HepG2 (cell line): Measurements from ENCODE around the gene ATG4B. TPM values are rescaled to one million over a fixed set of nuclear protein-coding genes. Genes with fewer than 3 reads are reported as not detected.

Experiments
- CAMTA2 ChIP-seq: sonication (generic); formaldehyde crosslinking; IDR thresholded peaks from 2 replicates; pipeline ENCODE4 v1.4.0; 2020; ENCODE audit warnings: mild to moderate bottlenecking, missing genetic modification reagents, borderline replicate concordance
- CBX1 ChIP-seq: IDR thresholded peaks from one replicate; pipeline ENCODE4 v1.6.1; 2016; ENCODE audit warnings: antibody characterized with exemption, low read depth
- E2F1 ChIP-seq: sonication (generic); formaldehyde crosslinking; IDR thresholded peaks from 2 replicates; pipeline ENCODE4 v1.5.0; 2020; ENCODE audit warnings: missing genetic modification reagents
- FOXC1 ChIP-seq: sonication (generic); formaldehyde crosslinking; IDR thresholded peaks from 2 replicates; pipeline ENCODE4 v1.8.0; 2022; ENCODE audit warnings: mild to moderate bottlenecking, missing genetic modification reagents, borderline replicate concordance
- HNRNPLL ChIP-seq: fragments of 200-400 bp; formaldehyde crosslinking; IDR thresholded peaks from 2 replicates; pipeline ENCODE4 v1.6.1; 2017; ENCODE audit warnings: mild to moderate bottlenecking, low read depth, low read length; ENCODE audit not compliant: poor library complexity, severe bottlenecking
- KDM4B ChIP-seq: sonication (generic); formaldehyde crosslinking; IDR thresholded peaks from 2 replicates; pipeline ENCODE4 v1.4.0; 2020; ENCODE audit warnings: missing genetic modification reagents
- MXD1 ChIP-seq: sonication (generic); formaldehyde crosslinking; IDR thresholded peaks from 2 replicates; pipeline ENCODE4 v1.4.0; 2020; ENCODE audit warnings: mild to moderate bottlenecking, missing genetic modification reagents
- NFKBIZ ChIP-seq: IDR thresholded peaks from 2 replicates; pipeline ENCODE4 v1.6.1; 2018; ENCODE audit warnings: missing genetic modification reagents, missing compliant biosample characterization
- PHF5A ChIP-seq: IDR thresholded peaks from one replicate; pipeline ENCODE4 v1.6.1; 2018; ENCODE audit warnings: low read depth, missing genetic modification reagents; ENCODE audit not compliant: unreplicated experiment
- SP2 ChIP-seq: sonication (generic); formaldehyde crosslinking; IDR thresholded peaks from 2 replicates; pipeline ENCODE4 v1.5.1; 2020; ENCODE audit warnings: mild to moderate bottlenecking, missing genetic modification reagents
- TEAD3 ChIP-seq: optimal IDR thresholded peaks from 2 replicates; pipeline ENCODE3; 2016; ENCODE audit warnings: borderline replicate concordance
- ZBTB33 ChIP-seq: sonication (generic); formaldehyde crosslinking; IDR thresholded peaks from 2 replicates; pipeline ENCODE4 v1.4.0; 2020; ENCODE audit warnings: missing genetic modification reagents
- ZBTB4 ChIP-seq: sonication (generic); formaldehyde crosslinking; IDR thresholded peaks from 2 replicates; pipeline ENCODE4 v1.4.0; 2020; ENCODE audit warnings: missing genetic modification reagents, mild to moderate bottlenecking, borderline replicate concordance
- ZNF138 ChIP-seq: sonication (generic); formaldehyde crosslinking; IDR thresholded peaks from 2 replicates; pipeline ENCODE4 v1.5.0; 2020; ENCODE audit warnings: mild to moderate bottlenecking, low read depth, missing genetic modification reagents
- ZNF335 ChIP-seq: sonication (generic); formaldehyde crosslinking; IDR thresholded peaks from 2 replicates; pipeline ENCODE4 v1.4.0; 2020; ENCODE audit warnings: missing genetic modification reagents
- ZNF337 ChIP-seq: sonication (generic); formaldehyde crosslinking; IDR thresholded peaks from 2 replicates; pipeline ENCODE4 v1.5.1; 2020; ENCODE audit warnings: missing genetic modification reagents, low read depth, mild to moderate bottlenecking, borderline replicate concordance
- ZNF468 ChIP-seq: sonication (generic); formaldehyde crosslinking; IDR thresholded peaks from 2 replicates; pipeline ENCODE4 v1.8.0; 2022; ENCODE audit warnings: mild to moderate bottlenecking, moderate library complexity, missing genetic modification reagents
- ZNF589 ChIP-seq: sonication (generic); formaldehyde crosslinking; conservative IDR thresholded peaks from 2 replicates; pipeline ENCODE4 v1.8.0; 2022; ENCODE audit warnings: mild to moderate bottlenecking, moderate library complexity, missing genetic modification reagents
- polyA plus RNA-seq, 8 experiments: library from polyadenylated mRNA; depleted of rRNA in 3 of 8; stranded (reverse) in 7 of 8; unstranded in 1 of 8; fragments of >200 nt; fragmentation: Illumina TruSeq in 4 of 8; extraction: Trizol in 4 of 8; gene quantifications; 2 replicates each; pipeline versions ENCODE4 v1.2.1 to v1.2.3, GENCODE V29; 2011 to 2016; ENCODE audit warnings: low read depth in 4 of 8, missing spikeins in 1 of 8, mixed read lengths in 1 of 8; ENCODE audit not compliant: insufficient read depth in 1 of 8
- total RNA-seq, 5 experiments: library from RNA; depleted of rRNA; stranded (reverse); fragments of >200 nt; fragmentation: Illumina TruSeq; extraction: Trizol; gene quantifications; 2 replicates each; pipeline ENCODE4 v1.2.3, GENCODE V29; 2016; ENCODE audit warnings: low read depth in 1 of 5
- TF ChIP-seq, protein P1 (sequence below): sonication (generic); formaldehyde crosslinking; IDR thresholded peaks from 2 replicates; pipeline ENCODE4 v1.5.0; 2020; ENCODE audit warnings: missing genetic modification reagents
- TF ChIP-seq, protein P2 (sequence below): sonication (generic); formaldehyde crosslinking; IDR thresholded peaks from 2 replicates; pipeline ENCODE4 v1.5.1; 2020; ENCODE audit warnings: mild to moderate bottlenecking, moderate library complexity, missing genetic modification reagents

The ATG4B gene
- total and polyA plus RNA-seq, 2 of the 13 experiments (the other 11 are each of a cell fraction or from before 2014, with no cell fraction given), result 95.5 to 239 TPM

DNA sequence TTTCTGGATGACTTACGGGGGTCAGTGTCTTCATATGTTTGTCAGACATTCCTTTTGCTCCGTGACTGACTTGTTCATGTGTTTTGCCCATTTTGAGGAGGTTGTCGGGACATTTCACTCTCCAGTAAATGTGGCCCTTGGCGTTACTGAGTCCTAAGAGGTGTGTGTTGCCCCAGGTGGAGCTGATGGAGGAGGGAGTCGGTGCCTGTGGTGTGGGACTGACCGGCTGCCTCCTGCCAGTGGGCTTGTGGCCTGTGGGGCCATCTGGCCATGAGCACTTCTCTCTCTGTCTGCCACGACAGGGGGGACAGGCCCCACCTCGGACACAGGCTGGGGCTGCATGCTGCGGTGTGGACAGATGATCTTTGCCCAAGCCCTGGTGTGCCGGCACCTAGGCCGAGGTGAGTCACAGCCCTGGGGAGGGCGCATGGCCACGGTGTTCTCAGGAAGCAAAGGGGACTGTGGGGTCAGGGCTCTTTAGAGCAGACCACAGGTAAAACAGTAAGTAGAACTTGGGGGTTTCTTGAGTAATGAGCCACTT is 15.8 kb downstream of the ATG4B start (continued):
- TF ChIP-seq TEAD3, result peak; percentile 84
- no peak for TF ChIP-seq CBX1
- TF ChIP-seq ZBTB4 (CRISPR knock-in tag), result peak; percentile 86; the same call in 1 of the 2 replicates
- TF ChIP-seq KDM4B (CRISPR knock-in tag), result peak; percentile 43; the same call in 1 of the 2 replicates
- TF ChIP-seq CAMTA2 (CRISPR knock-in tag), result no peak
- no peak for TF ChIP-seq ZNF337 (CRISPR knock-in tag)
- peak; percentile 96 for TF ChIP-seq PHF5A (CRISPR knock-in tag)
- peak; percentile 66; the same call in 1 of the 2 replicates for TF ChIP-seq ZBTB33
- TF ChIP-seq ZNF468 (CRISPR knock-in tag), result no peak
- TF ChIP-seq FOXC1, result no peak
- TF ChIP-seq ZNF138 (CRISPR knock-in tag), result 0 out of 2 replicates have a peak, but pooled peaks have one; percentile 41
- TF ChIP-seq, protein P1, sequence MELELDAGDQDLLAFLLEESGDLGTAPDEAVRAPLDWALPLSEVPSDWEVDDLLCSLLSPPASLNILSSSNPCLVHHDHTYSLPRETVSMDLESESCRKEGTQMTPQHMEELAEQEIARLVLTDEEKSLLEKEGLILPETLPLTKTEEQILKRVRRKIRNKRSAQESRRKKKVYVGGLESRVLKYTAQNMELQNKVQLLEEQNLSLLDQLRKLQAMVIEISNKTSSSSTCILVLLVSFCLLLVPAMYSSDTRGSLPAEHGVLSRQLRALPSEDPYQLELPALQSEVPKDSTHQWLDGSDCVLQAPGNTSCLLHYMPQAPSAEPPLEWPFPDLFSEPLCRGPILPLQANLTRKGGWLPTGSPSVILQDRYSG (CRISPR knock-in tag), result no peak
- no peak for TF ChIP-seq E2F1 (CRISPR knock-in tag)
- TF ChIP-seq, protein P2, sequence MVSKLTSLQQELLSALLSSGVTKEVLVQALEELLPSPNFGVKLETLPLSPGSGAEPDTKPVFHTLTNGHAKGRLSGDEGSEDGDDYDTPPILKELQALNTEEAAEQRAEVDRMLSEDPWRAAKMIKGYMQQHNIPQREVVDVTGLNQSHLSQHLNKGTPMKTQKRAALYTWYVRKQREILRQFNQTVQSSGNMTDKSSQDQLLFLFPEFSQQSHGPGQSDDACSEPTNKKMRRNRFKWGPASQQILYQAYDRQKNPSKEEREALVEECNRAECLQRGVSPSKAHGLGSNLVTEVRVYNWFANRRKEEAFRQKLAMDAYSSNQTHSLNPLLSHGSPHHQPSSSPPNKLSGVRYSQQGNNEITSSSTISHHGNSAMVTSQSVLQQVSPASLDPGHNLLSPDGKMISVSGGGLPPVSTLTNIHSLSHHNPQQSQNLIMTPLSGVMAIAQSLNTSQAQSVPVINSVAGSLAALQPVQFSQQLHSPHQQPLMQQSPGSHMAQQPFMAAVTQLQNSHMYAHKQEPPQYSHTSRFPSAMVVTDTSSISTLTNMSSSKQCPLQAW (CRISPR knock-in tag), result peak; percentile 97
- no peak for TF ChIP-seq NFKBIZ (CRISPR knock-in tag)
- no peak for TF ChIP-seq ZNF589 (CRISPR knock-in tag)
- no peak for TF ChIP-seq SP2 (CRISPR knock-in tag)
- TF ChIP-seq ZNF335, result no peak
- peak; percentile 24 for TF ChIP-seq HNRNPLL
- TF ChIP-seq MXD1 (CRISPR knock-in tag), result peak; percentile 67; the same call in 1 of the 2 replicates
